ENCODE results near the gene FBXO36.

FBXO36 gene

DNA sequence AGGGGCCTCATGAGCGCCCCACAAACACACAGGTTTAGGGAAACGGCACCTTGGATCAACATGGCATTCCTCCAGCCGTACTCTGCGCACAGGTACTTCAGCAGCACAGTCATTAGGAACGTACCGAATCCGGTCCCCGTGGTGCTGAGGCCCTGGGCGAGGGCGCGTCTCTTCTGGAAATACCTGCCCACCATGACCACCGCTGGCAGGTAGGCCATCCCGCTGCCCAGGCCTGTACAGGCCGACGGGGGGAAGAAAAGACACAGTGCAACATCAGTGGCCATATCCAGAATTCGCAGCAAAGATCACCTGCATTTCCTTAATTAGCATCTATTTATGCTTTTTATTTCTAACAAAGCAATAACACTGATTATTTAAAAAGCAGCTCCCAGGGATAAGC, 124.2 kb downstream of the FBXO36 start:
- Histone ChIP-seq H3K36me3 (ENCODE audit: control insufficient read depth in 2 of 2, insufficient read depth in 2 of 2, low read length in 2 of 2) (peaks cover 0 to 4% of the 10 kb centered on the region in 2 donors), H3K9ac (ENCODE audit: low read length in 2 of 2) (no peak overlapping the region), H3K4me1 (ENCODE audit: control insufficient read depth, insufficient read depth, low read length) (no peaks in the 10 kb centered on the region), H3K4me3 (ENCODE audit: low read length in 2 of 2) (no peak overlapping the region), H3K9me3 (ENCODE audit: control insufficient read depth in 2 of 2, low read length in 2 of 2) (peaks cover 0 to 3% of the 10 kb centered on the region in 2 donors), H3K27ac (ENCODE audit: low read length) (no peak overlapping the region), H3K27me3 (ENCODE audit: control insufficient read depth in 1 of 2, insufficient read depth in 2 of 2, low read length in 2 of 2) (no peaks in the 10 kb centered on the region)

DNA sequence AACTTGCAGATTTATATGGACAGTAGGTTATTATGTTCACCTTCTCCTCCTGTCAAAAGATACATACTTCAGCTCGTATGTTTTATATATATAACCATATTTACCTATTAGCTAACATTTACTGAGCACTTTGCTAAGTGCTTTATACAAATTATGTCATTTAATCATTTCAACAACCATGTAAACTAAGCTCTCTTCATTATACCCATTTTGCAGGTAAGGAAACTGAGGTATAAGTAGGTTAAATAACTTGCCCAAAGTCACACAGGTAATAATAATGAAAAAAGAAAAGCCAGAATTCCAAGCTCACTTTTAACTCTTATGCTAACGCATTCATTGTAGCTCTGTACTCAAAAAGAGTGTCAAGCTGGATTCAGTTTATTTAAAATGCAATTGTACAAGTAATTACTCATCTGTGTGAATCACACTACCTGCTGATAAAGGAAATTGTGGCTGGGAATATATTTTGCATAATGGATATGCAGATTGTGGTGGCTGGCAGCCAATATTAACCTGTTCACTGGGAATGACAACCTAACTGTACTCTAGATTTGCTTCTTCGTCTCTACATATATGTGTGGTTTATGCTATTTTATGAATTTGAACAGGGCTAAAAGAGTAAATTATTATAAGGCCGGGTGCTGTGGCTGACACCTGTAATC, 125.8 kb downstream of the FBXO36 start:
- H3K36me3 ChIP-seq (ENCODE audit: control insufficient read depth in 2 of 2, insufficient read depth in 2 of 2, low read length in 2 of 2): peaks cover 0 to 4% of the 10 kb centered on the region in 2 donors
- H3K9ac ChIP-seq (ENCODE audit: low read length in 2 of 2): no peak overlapping the region
- no peaks in the 10 kb centered on the region for H3K4me1 ChIP-seq (ENCODE audit: control insufficient read depth, insufficient read depth, low read length)
- H3K9me3 ChIP-seq (ENCODE audit: control insufficient read depth in 2 of 2, low read length in 2 of 2): no peaks in the 10 kb centered on the region
- H3K27ac ChIP-seq (ENCODE audit: low read length): no peak overlapping the region
- H3K27me3 ChIP-seq (ENCODE audit: control insufficient read depth in 1 of 2, insufficient read depth in 2 of 2, low read length in 2 of 2): no peaks in the 10 kb centered on the region
- no peak overlapping the region for H3K4me3 ChIP-seq (ENCODE audit: low read length in 2 of 2)

DNA sequence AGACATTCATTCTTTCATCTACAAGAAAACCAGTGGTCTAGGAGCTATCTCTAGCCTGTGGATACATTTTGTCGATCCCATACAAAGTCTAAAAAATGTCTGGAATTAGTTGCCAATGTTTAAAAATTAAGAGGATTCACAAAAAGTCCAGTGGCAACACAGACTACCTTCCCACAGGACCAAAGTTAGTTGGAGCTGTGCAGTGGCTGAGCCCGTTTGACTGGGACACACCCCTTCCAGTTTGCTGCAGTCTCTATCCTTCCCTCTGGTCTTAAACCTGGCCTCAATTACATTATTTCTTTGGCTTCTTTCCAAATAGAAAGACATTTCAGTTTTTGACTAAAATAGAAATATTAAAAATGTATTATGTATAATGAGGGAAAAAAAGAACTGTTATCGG, 127.8 kb downstream of the FBXO36 start:
- Histone ChIP-seq H3K9me3 (ENCODE audit: control insufficient read depth in 2 of 2, low read length in 2 of 2) (no peaks in the 10 kb centered on the region), H3K9ac (ENCODE audit: low read length in 2 of 2) (no peak overlapping the region), H3K27me3 (ENCODE audit: control insufficient read depth in 1 of 2, insufficient read depth in 2 of 2, low read length in 2 of 2) (no peaks in the 10 kb centered on the region), H3K4me1 (ENCODE audit: control insufficient read depth, insufficient read depth, low read length) (no peaks in the 10 kb centered on the region), H3K4me3 (ENCODE audit: low read length in 2 of 2) (no peak overlapping the region), H3K36me3 (ENCODE audit: control insufficient read depth in 2 of 2, insufficient read depth in 2 of 2, low read length in 2 of 2) (peaks cover 0 to 4% of the 10 kb centered on the region in 2 donors), H3K27ac (ENCODE audit: low read length) (no peak overlapping the region)

DNA sequence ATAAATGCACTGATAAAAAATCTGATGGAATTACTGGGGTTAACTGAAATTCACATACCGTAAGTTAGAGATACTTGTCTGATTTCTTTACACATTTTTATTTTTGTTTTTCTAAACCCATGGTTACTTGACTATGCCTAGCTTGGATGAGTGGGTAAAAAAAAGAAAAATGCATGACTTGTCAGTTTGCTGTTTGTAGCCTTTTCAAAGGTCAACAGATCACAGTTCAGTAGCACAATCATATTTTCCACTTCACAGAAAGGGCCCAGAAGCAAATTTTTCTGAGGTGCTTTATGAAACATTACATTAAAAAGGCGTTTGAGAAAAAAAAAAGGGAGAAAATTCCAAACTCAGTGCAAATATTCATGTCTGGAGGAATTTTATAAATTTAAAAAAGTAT, 130.0 kb downstream of the FBXO36 start:
- H3K4me3 ChIP-seq (ENCODE audit: low read length in 2 of 2): no peak overlapping the region
- no peaks in the 10 kb centered on the region for H3K27me3 ChIP-seq (ENCODE audit: control insufficient read depth in 1 of 2, insufficient read depth in 2 of 2, low read length in 2 of 2)
- no peaks in the 10 kb centered on the region for H3K4me1 ChIP-seq (ENCODE audit: control insufficient read depth, insufficient read depth, low read length)
- no peaks in the 10 kb centered on the region for H3K9me3 ChIP-seq (ENCODE audit: control insufficient read depth in 2 of 2, low read length in 2 of 2)
- H3K9ac ChIP-seq (ENCODE audit: low read length in 2 of 2): no peak overlapping the region
- no peak overlapping the region for H3K27ac ChIP-seq (ENCODE audit: low read length)
- H3K36me3 ChIP-seq (ENCODE audit: control insufficient read depth in 2 of 2, insufficient read depth in 2 of 2, low read length in 2 of 2): no peaks in the 10 kb centered on the region

DNA sequence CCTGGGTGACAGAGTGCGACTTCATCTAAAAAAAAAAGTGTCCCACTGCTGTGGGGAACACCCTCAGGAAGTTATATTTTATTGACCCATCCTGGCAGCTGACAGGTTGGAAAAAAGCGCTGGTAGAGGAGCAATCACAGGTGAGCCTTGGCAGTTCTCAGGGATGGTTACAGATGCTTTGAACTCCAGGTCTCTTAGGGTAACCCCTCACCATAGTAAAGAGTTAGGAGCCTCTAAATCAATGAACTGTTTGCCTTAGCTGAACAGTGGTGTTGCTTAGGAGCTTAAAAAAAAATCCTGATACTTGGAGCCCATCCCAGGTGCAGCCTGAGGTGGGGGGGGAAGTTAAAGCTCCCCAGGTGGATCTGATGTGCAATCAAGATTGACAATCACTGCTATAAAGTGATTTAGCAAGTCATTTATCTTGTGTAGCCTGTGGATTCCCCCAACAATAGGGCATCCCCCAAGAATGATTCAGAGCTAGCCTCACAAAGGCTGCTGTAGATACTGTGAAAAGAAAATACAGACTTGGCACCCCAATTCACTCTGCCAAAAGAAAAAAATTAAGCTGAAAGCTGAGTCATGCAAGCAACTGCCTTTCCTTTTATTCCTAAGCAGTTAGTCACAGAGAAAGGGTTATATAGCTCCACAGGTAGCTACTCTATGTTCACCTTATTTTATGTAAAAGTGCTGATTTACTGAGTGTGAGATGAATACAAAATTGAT, 131.6 kb downstream of the FBXO36 start:
- Histone ChIP-seq H3K9me3 (ENCODE audit: control insufficient read depth in 2 of 2, low read length in 2 of 2) (no peaks in the 10 kb centered on the region), H3K4me3 (ENCODE audit: low read length in 2 of 2) (no peak overlapping the region), H3K4me1 (ENCODE audit: control insufficient read depth, insufficient read depth, low read length) (no peaks in the 10 kb centered on the region), H3K9ac (ENCODE audit: low read length in 2 of 2) (no peak overlapping the region), H3K27ac (ENCODE audit: low read length) (no peak overlapping the region), H3K36me3 (ENCODE audit: control insufficient read depth in 2 of 2, insufficient read depth in 2 of 2, low read length in 2 of 2) (no peaks in the 10 kb centered on the region), H3K27me3 (ENCODE audit: control insufficient read depth in 1 of 2, insufficient read depth in 2 of 2, low read length in 2 of 2) (no peaks in the 10 kb centered on the region)

DNA sequence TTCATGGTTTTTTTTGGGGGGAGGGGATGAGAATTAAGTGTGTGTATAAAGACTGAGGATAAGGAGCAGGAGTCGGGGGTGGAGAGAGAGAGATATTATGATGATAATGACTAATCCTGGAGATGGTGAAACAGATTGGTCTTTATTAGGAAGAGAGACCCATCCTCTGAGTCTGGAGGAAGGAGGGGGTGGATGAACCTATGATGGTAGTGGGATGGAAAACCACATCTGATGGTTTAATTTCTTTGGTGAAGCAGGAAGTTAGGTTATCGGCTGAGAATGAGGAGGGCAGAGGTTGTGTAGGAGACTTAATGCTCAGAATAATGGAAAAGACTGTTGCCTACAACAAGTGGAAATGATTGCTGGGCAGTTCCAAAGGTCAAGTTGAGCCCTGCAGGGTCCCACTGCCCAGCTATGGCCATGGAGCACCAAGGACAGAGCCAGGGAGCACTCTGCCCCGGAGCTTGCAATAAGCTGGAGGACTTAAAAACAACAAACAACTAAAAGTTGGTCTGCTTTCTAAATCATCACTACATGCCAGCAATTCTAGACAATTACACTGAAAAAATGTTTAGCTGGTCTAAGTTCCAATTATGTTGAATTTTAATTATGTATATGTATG, 138.5 kb downstream of the FBXO36 start:
- no peaks in the 10 kb centered on the region for H3K9me3 ChIP-seq (ENCODE audit: control insufficient read depth in 2 of 2, low read length in 2 of 2)
- H3K4me1 ChIP-seq (ENCODE audit: control insufficient read depth, insufficient read depth, low read length): no peaks in the 10 kb centered on the region
- no peaks in the 10 kb centered on the region for H3K36me3 ChIP-seq (ENCODE audit: control insufficient read depth in 2 of 2, insufficient read depth in 2 of 2, low read length in 2 of 2)
- H3K9ac ChIP-seq (ENCODE audit: low read length in 2 of 2): no peak overlapping the region
- no peak overlapping the region for H3K27ac ChIP-seq (ENCODE audit: low read length)
- H3K4me3 ChIP-seq (ENCODE audit: low read length in 2 of 2): no peak overlapping the region
- H3K27me3 ChIP-seq (ENCODE audit: control insufficient read depth in 1 of 2, insufficient read depth in 2 of 2, low read length in 2 of 2): no peaks in the 10 kb centered on the region

Measured in stomach smooth muscle (tissue), 2 donors.